Mesothelial cell of epicardium (in vitro differentiated cells): ENCODE results near the gene CAVIN2. TPM values are rescaled to one million over a fixed set of nuclear protein-coding genes. Genes with fewer than 3 reads are reported as not detected.

Source experiments
- DNase-seq, 2 experiments: peaks; one replicate each; pipeline ENCODE4 v3.0.0; 2021; ENCODE audit warnings: low spot score in 2 of 2; ENCODE audit not compliant: unreplicated experiment in 2 of 2
- H3K27ac Mint-ChIP-seq: 2 replicates; pipeline ENCODE4 v1.8.0; 2021; ENCODE audit warnings: mixed read lengths
- H3K27me3 Mint-ChIP-seq: 2 replicates; pipeline ENCODE4 v1.8.0; 2021; ENCODE audit warnings: low read depth, mixed read lengths
- H3K36me3 Mint-ChIP-seq: 2 replicates; pipeline ENCODE4 v1.8.0; 2021; ENCODE audit warnings: mixed read lengths
- H3K4me1 Mint-ChIP-seq: 2 replicates; pipeline ENCODE4 v1.8.0; 2021; ENCODE audit warnings: mixed read lengths
- H3K4me3 Mint-ChIP-seq: 2 replicates; pipeline ENCODE4 v1.8.0; 2021; ENCODE audit warnings: mild to moderate bottlenecking, moderate library complexity, mixed read lengths
- H3K9me3 Mint-ChIP-seq: 2 replicates; pipeline ENCODE4 v1.8.0; 2021; ENCODE audit warnings: mixed read lengths
- CTCF ChIP-seq: fragments of 200-600 bp; sonication (generic); IDR thresholded peaks from one replicate; pipeline ENCODE4 v1.5.0; 2021; ENCODE audit warnings: antibody characterized with exemption; ENCODE audit not compliant: unreplicated experiment
- total RNA-seq: library from RNA; stranded (reverse); gene quantifications from 3 replicates; pipeline ENCODE4 v1.2.1, GENCODE V29; 2021

Gene CAVIN2
- total RNA-seq, 1 donor from 2014 or later = 0.96 TPM

GRCh38 chr2:191818133-191818532 lies 28.8 kb downstream of the CAVIN2 start:
- H3K4me1 Mint-ChIP-seq = peaks cover 10% of the 10 kb centered on the region
- no peak for TF ChIP-seq CTCF

GRCh38 chr2:191815010-191815409 lies 31.9 kb downstream of the CAVIN2 start:
- Mint-ChIP-seq H3K27ac (no peak overlapping the region), H3K36me3 (no peaks in the 10 kb centered on the region), H3K4me3 (no peak overlapping the region), H3K9me3 (no peaks in the 10 kb centered on the region), H3K27me3 (peaks cover 2% of the 10 kb centered on the region), H3K4me1 (peaks cover 16% of the 10 kb centered on the region)
- DNase-seq = no peak
- TF ChIP-seq CTCF = no peak

More at GRCh38 chr2:191818133-191818532, 28.8 kb downstream of the CAVIN2 start:
- H3K27ac Mint-ChIP-seq = no peak overlapping the region
- H3K36me3 Mint-ChIP-seq = no peaks in the 10 kb centered on the region
- no peak overlapping the region for H3K4me3 Mint-ChIP-seq
- peaks cover 2% of the 10 kb centered on the region for H3K27me3 Mint-ChIP-seq
- DNase-seq = no peak
- H3K9me3 Mint-ChIP-seq = no peaks in the 10 kb centered on the region

- Mint-ChIP-seq H3K36me3 (no peaks in the 10 kb centered on the region), H3K4me3 (no peak overlapping the region), H3K27ac (no peak overlapping the region), H3K27me3 (peaks cover 2% of the 10 kb centered on the region), H3K4me1 (peaks cover 11% of the 10 kb centered on the region), H3K9me3 (no peaks in the 10 kb centered on the region)
- no peak for TF ChIP-seq CTCF
- no peak for DNase-seq
These were observed 32.9 kb downstream of the CAVIN2 start for GRCh38 chr2:191813943-191814342.

- H3K27ac Mint-ChIP-seq = no peak overlapping the region
- peak; percentile 62 for TF ChIP-seq CTCF
- peaks cover 2% of the 10 kb centered on the region for H3K27me3 Mint-ChIP-seq
- H3K9me3 Mint-ChIP-seq = no peaks in the 10 kb centered on the region
- H3K4me1 Mint-ChIP-seq = peaks cover 6% of the 10 kb centered on the region
- no peak overlapping the region for H3K4me3 Mint-ChIP-seq
- DNase-seq = peak in 1 of 2 experiments; percentile 74
- H3K36me3 Mint-ChIP-seq = no peaks in the 10 kb centered on the region
These were observed 34.9 kb downstream of the CAVIN2 start for GRCh38 chr2:191811807-191812602.

GRCh38 chr2:191806396-191806795 lies 40.5 kb downstream of the CAVIN2 start:
- no peak for DNase-seq
- Mint-ChIP-seq H3K27ac (no peak overlapping the region), H3K4me3 (no peak overlapping the region), H3K4me1 (peaks cover 10% of the 10 kb centered on the region), H3K36me3 (no peaks in the 10 kb centered on the region), H3K27me3 (peaks cover 4% of the 10 kb centered on the region), H3K9me3 (no peaks in the 10 kb centered on the region)
- no peak for TF ChIP-seq CTCF
